Fibroblast of skin of right biceps (primary cell): ENCODE results near the gene NCBP2L.

ENCODE experiments used
- DNase-seq: peaks from one replicate; pipeline ENCODE4 v3.0.0-alpha.2; 2013

NCBP2L gene

GRCh38 chrX:107777536-107777832, at the start of gene NCBP2L:
Gene NCBP2L (plus strand): TSS chrX:107777733. CDS start chrX:107794221, 16,488 bp downstream.
- DNase-seq = no peak

- no peak for DNase-seq
Observed at GRCh38 chrX:107728371-107729099, 49.0 kb upstream of the NCBP2L start.

GRCh38 chrX:107729558-107730297, 47.8 kb upstream of the NCBP2L start:
- DNase-seq = no peak

- no peak for DNase-seq
Observed at GRCh38 chrX:107730298-107730655, 47.3 kb upstream of the NCBP2L start.

GRCh38 chrX:107730991-107731766, 46.4 kb upstream of the NCBP2L start:
- peak; percentile 37 for DNase-seq

DNA sequence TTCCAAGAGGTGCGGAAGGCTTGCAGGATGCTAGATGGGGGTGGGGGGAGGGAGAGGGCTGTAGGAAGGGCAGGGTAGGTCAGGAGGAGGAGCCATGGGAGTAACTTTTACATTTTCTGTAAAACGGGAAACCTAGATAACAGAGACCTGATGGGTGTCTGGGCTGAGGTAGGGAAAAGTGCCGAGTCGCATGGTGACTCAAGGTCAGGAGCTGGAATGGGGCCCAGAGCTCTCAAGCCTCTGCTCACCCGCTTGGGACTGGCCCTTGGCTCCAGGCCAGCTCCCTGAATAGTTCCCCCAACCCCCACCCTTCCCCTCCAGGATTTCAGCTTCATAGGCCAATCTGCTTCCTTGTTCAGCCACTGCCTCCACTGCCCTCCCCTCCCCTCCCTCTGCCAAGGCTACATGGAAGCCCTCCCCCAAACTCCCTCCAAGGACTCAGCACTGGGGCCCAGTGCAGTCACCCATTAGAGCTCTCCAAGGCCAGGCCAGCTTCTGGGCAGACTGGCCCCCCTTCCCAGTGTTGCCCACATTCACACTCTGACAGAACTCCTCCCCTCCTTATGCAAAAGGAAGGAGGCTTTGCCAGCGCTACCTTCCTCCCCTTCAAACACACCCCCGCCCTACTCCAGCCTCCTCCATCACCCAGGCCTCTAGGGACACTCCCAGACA, 45.6 kb upstream of the NCBP2L start:
- DNase-seq = peak; percentile 79

DNA sequence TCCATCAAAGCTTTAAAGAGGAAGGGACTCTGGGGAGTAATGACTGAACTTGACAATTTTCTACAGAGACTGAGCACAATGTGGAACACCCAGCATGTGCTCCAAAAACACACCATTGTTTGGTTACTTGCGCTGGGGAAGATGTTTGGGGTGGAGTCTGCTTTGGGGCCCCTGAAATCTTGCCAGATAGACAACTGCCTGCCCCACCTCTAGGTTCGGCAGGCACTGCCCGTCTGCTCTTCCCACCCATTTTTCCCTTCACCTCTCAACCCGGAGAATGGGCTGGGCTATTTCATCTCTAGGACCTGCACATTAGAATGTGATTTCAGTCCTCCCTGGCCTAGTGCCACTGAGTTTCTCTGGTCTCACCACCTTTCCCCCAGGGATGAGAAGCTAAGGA, 43.8 kb upstream of the NCBP2L start:
- DNase-seq = no peak

DNA sequence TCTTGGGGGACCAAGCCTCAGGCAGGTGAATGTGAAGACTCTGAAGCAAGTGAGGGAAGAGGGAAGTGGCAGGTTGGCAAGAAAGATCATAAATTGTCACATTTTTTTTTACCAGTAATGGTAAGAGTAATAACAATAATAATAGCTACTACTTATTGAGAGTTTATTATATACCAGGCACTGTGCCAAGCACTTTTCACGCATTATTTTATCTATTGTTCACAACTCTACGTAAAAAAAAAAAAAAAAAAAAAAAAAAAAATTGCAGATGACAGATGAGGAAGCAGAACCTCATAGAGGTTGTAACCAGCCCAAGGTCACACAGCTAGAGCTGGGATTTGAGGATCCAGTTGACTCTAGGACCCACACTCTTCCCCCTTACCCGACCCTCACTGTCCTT, 42.9 kb upstream of the NCBP2L start:
- DNase-seq = no peak

DNA sequence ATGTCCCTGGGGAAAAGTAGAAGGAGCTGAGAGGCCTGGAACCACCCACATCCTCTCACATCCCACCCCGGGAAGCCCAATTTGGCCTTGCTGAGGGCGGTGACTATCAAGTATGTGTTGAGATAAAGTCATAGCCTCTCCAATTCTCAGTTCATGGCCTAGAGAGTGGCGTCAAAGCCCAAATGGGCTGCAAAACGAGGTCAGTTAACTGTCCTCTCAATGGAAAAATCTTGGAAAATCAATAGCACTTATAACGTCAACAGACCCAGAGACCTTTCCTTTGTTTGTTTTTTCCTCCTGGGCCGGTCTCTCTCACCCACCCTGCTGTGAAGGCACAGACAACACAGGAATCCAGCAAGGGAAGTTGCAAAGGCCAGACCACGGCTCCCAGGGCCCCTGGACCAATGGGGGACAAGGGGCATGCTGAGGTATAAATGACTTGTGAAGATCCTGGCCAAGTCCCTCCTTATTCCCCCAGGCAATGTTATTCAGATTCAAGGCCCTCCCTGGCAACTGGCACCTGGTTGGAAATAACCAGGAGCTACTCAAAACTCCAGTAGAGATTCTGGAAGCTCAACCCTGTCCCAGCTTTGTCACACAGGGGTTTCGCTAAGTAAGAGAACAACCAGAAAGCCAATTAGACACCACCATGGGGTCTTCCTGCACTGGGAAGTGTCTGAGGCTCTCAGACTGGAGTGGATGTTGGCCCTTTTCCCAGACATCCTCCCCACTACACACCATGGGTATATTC, 40.6 kb upstream of the NCBP2L start:
- DNase-seq = no peak

DNA sequence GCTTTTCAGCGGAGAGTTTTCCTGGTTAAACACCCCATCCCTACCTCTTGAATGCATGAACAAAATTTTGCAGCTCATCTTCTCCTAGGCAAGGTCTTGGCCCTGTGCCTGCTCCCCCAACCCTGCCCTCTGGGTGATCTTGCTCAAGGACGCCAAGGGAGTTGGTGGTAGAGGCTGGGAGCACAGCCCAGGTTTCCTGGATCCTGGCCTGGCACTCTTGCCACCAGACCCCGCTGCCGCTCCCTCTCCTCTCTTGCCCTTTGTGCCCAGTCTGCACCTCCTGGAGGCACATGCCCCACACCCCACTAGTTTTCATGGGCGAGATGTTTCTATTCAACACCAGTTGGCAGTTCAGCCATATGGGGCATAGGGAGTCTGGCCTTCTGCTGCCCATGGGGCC, 39.3 kb upstream of the NCBP2L start:
- no peak for DNase-seq

DNA sequence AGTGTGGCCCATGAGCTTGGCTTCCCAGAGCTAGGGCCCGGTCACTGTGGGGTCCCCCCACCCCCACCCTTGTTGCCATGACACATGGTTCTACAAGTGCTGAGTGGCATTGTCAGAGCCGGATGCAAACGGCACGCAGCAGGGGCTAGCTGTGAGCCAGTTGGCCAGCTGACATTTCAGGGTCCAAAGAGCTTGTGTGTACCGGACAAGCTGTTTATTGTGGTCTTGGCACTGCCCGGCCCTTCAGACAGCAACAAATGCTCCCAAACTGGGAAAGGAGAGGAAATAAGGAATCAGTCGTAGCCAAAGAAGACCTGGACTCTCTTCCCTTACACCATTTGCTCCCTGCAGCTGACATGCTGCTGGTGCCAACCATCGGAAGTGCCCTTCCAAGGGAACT, 38.8 kb upstream of the NCBP2L start:
- DNase-seq = no peak

- DNase-seq = no peak
Observed at GRCh38 chrX:107739541-107739940, 38.0 kb upstream of the NCBP2L start.

GRCh38 chrX:107741404-107741790, 36.1 kb upstream of the NCBP2L start:
- DNase-seq = no peak

DNA sequence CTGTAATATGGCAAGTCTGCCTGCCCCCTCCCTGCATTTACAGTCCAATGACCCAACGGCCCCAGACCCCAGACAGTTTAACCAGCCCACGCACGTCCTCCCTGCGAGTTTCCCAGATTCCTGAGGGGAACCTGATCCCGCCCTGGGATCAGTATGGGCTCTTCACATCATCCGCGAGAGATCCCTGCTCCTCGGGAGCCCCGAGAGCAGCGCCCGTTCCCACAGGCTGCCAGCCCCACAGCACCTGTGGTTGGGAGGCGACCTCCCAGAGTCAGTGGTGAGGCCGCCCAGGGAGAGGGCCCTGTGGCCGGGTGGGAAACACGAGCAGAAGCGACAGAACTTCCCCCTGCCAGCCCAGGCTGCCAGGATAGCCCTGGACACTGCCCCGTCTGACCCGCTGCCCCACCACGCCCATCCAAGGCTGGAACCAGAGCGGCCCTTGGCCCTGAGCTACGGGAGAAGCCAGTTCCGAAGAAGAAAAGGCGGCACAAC, 34.8 kb upstream of the NCBP2L start:
- no peak for DNase-seq

- no peak for DNase-seq
Observed at GRCh38 chrX:107743995-107744394, 33.5 kb upstream of the NCBP2L start.

DNA sequence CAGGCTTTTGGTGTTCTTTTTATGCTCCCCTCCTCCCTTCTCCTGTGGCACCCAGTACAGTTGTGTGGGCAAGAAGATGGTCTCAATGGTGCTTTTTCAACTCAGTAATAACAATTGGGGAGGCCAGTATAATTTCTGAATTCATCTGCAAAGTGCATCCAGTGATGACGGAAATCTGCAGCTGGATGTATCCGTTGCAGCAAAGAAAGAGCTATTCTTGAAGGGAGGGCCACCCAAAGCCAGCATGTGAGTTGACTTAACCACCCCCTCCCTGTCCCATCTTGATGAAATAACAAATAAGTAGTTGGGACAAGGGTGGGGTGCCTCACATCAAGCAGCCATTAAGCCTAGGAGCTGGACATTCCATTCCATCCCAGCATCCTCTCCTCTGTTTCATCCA, 32.7 kb upstream of the NCBP2L start:
- no peak for DNase-seq

DNA sequence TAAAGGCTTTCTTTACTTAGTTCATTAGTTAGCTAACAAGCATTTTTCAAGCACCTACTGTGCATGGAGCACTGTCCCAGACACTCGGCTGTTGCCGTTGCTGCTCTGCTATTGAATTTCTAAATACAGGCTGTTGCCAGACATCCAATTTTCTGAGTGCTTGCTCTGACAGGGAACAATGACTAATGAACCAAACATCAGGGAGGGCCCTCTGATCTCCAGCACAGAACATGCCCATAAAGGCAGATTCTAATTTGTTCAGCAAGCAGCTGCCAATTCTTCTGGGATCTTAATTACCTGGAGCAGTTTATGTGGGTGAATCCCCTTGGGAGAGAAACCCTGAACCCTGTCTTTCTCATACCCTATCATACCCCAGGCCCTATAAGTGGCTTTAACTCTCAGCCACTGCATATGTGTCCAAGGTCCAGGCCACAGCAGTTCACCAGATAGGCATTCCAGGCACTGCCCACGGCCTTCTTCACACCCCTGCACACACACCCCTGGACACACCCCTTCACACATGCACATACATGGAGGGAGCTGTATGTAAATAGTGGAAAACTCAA, 29.9 kb upstream of the NCBP2L start:
- peak; percentile 45 for DNase-seq

GRCh38 chrX:107748506-107748905, 29.0 kb upstream of the NCBP2L start:
- no peak for DNase-seq

GRCh38 chrX:107750263-107750662, 27.3 kb upstream of the NCBP2L start:
- no peak for DNase-seq

DNA sequence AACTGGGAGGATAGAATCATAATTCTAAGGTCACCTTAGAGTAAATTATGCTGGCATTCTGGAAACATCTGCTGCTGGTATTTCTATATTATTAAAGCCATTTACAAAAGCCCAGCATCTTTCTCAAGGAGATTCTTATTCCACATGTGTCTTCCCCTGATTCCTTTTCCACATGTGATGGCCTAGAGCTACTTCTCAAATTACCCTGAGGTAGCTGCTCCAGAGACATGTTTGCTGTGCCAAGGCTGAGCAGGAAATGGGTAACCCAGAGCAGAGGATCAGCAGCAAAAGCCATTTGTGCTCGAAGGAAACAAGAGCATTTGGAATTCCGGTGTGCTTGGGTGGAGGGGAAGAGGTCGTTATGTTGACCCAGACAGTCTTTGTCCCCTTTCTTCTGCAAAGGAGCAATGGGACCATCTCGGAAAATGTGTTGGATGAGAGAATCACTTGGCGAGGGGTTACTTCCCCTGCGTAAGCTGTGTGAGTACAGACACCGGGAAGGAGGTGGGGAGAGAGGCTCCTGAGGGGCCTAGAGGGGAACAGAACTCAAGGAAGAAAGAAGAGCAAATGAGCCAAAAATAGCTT, 26.6 kb upstream of the NCBP2L start:
- no peak for DNase-seq

- DNase-seq = no peak
Observed at GRCh38 chrX:107752043-107752442, 25.5 kb upstream of the NCBP2L start.

DNA sequence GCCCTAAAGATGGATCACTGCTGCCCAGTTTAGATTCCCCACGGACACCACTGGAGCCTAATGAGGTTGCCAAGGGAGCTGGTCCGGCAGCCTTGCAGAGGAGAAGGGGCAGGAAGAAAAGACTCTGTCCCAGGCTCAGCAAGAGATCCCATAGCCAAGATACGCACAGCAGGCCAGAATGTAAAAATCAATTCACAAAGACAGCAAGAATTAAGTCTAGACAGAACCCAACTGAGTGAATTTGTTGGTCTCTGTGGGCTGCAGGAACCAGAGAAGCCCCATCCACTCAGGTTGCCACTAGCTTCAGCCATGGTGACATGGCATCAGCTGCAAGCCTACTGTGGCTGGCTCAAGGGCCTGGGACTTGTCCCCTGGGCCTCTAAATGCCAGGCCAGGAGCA, 24.8 kb upstream of the NCBP2L start:
- DNase-seq = no peak
